MM.1S (cell line): ENCODE measurements around the gene TIMM23B.
"Not testable (repeated sequence)": the region's sequence is repeated elsewhere in the genome, so short reads cannot be mapped to it uniquely, and the experiment has no call there.

Experiments
- DNase-seq: peaks from one replicate; pipeline ENCODE4 v3.0.0-alpha.2; 2015
- H2AFZ ChIP-seq: fragments of 300-600 bp; sonication (generic); 2 replicates; pipeline ENCODE4 v1.6.0; 2016; ENCODE audit warnings: antibody characterized with exemption, low read length
- H3F3A ChIP-seq: fragments of 300-600 bp; sonication (generic); 2 replicates; pipeline ENCODE4 v1.6.1; 2016; ENCODE audit warnings: mild to moderate bottlenecking, antibody characterized with exemption, low read length, moderate library complexity, mixed read lengths; ENCODE audit not compliant: insufficient read depth
- H3K27ac ChIP-seq: fragments of 300-600 bp; sonication (generic); 2 replicates; pipeline ENCODE4 v1.5.1; 2016; ENCODE audit warnings: mild to moderate bottlenecking, low read length
- H3K27me3 ChIP-seq: fragments of 300-600 bp; sonication (generic); replicated peaks from 2 replicates; pipeline ENCODE4 v1.6.0; 2016; ENCODE audit warnings: low read length; ENCODE audit not compliant: insufficient read depth
- H3K36me3 ChIP-seq: fragments of 300-600 bp; sonication (generic); replicated peaks from 2 replicates; pipeline ENCODE4 v1.6.1; 2016; ENCODE audit warnings: mild to moderate bottlenecking, low read length, mixed read lengths; ENCODE audit not compliant: insufficient read depth
- H3K4me1 ChIP-seq: fragments of 300-600 bp; sonication (generic); 2 replicates; pipeline ENCODE4 v1.6.1; 2016; ENCODE audit warnings: low read length, mixed read lengths
- H3K4me2 ChIP-seq: fragments of 300-600 bp; sonication (generic); 2 replicates; pipeline ENCODE4 v1.6.0; 2016; ENCODE audit warnings: low read depth, low read length
- H3K4me3 ChIP-seq: fragments of 300-600 bp; sonication (generic); 2 replicates; pipeline ENCODE4 v1.5.1; 2016; ENCODE audit warnings: low read length, mixed read lengths
- H3K79me2 ChIP-seq: fragments of 300-600 bp; sonication (generic); 2 replicates; pipeline ENCODE4 v1.6.1; 2016; ENCODE audit warnings: mixed run types, low read length, mixed read lengths
- H3K9ac ChIP-seq: fragments of 300-600 bp; sonication (generic); 2 replicates; pipeline ENCODE4 v1.6.1; 2016; ENCODE audit warnings: low read length, mixed read lengths
- H3K9me2 ChIP-seq: fragments of 300-600 bp; sonication (generic); replicated peaks from 2 replicates; pipeline ENCODE4 v1.6.1; 2016; ENCODE audit warnings: mild to moderate bottlenecking, low read length, mixed read lengths; ENCODE audit not compliant: insufficient read depth
- H3K9me3 ChIP-seq: fragments of 300-600 bp; sonication (generic); replicated peaks from 2 replicates; pipeline ENCODE4 v1.6.1; 2016; ENCODE audit warnings: mild to moderate bottlenecking, low read length, mixed read lengths; ENCODE audit not compliant: insufficient read depth
- H4K20me1 ChIP-seq: fragments of 300-600 bp; sonication (generic); 2 replicates; pipeline ENCODE4 v1.6.1; 2016; ENCODE audit warnings: mild to moderate bottlenecking, low read length, moderate library complexity, mixed read lengths; ENCODE audit not compliant: insufficient read depth

TIMM23B gene

GRCh38 chr10:49917927-49918326 is 23.9 kb upstream of the TIMM23B start:
- not testable (repeated sequence) for H3F3A ChIP-seq, H3K27ac ChIP-seq, H3K4me2 ChIP-seq, DNase-seq, H3K9me3 ChIP-seq, H4K20me1 ChIP-seq, H3K27me3 ChIP-seq, H2AFZ ChIP-seq, H3K79me2 ChIP-seq, H3K4me3 ChIP-seq, H3K9ac ChIP-seq, H3K9me2 ChIP-seq, H3K36me3 ChIP-seq, H3K4me1 ChIP-seq

GRCh38 chr10:49922041-49922440 is 19.8 kb upstream of the TIMM23B start:
- H3K4me1 ChIP-seq, H3K79me2 ChIP-seq, H3K4me3 ChIP-seq, H3K9me2 ChIP-seq, H3K9me3 ChIP-seq, H3F3A ChIP-seq, H3K27me3 ChIP-seq, DNase-seq, H3K36me3 ChIP-seq, H3K27ac ChIP-seq, H4K20me1 ChIP-seq, H3K9ac ChIP-seq, H3K4me2 ChIP-seq, H2AFZ ChIP-seq: not testable (repeated sequence)

- H3K9ac ChIP-seq, H3K9me3 ChIP-seq, H3K27me3 ChIP-seq, H3F3A ChIP-seq, H3K9me2 ChIP-seq, H3K36me3 ChIP-seq, H3K27ac ChIP-seq, H3K79me2 ChIP-seq, DNase-seq, H4K20me1 ChIP-seq, H3K4me2 ChIP-seq, H2AFZ ChIP-seq, H3K4me1 ChIP-seq, H3K4me3 ChIP-seq: not testable (repeated sequence)
Measured at GRCh38 chr10:49923572-49923971, 18.3 kb upstream of the TIMM23B start.

GRCh38 chr10:49931276-49931675 is 10.6 kb upstream of the TIMM23B start:
- H3K9me2 ChIP-seq, H3K27ac ChIP-seq, H3F3A ChIP-seq, H3K4me3 ChIP-seq, H3K36me3 ChIP-seq, H3K9me3 ChIP-seq, H2AFZ ChIP-seq, H3K79me2 ChIP-seq, H3K9ac ChIP-seq, DNase-seq, H4K20me1 ChIP-seq, H3K27me3 ChIP-seq, H3K4me1 ChIP-seq, H3K4me2 ChIP-seq: not testable (repeated sequence)

- not testable (repeated sequence) for H3F3A ChIP-seq, H3K9me2 ChIP-seq, H4K20me1 ChIP-seq, H3K9me3 ChIP-seq, H3K4me3 ChIP-seq, H3K79me2 ChIP-seq, H3K9ac ChIP-seq, H3K4me1 ChIP-seq, H3K27me3 ChIP-seq, H3K27ac ChIP-seq, H3K4me2 ChIP-seq, H3K36me3 ChIP-seq, H2AFZ ChIP-seq, DNase-seq
Measured at GRCh38 chr10:49931959-49932728, 9.7 kb upstream of the TIMM23B start.

GRCh38 chr10:49942339-49942705 is 469 bp downstream of the TIMM23B start:
- not testable (repeated sequence) for H3K9me2 ChIP-seq, H3K4me1 ChIP-seq, DNase-seq, H4K20me1 ChIP-seq, H3K9me3 ChIP-seq, H3F3A ChIP-seq, H3K27me3 ChIP-seq, H3K36me3 ChIP-seq
- peaks cover 54% of the 10 kb centered on the region for H3K79me2 ChIP-seq
- 0 out of 2 replicates have a peak overlapping the region, but pooled peaks have one; percentile 31 for H2AFZ ChIP-seq
- peak overlapping the region; percentile 85 for H3K9ac ChIP-seq
- peak overlapping the region; percentile 68 for H3K4me3 ChIP-seq
- H3K27ac ChIP-seq = peak overlapping the region; percentile 52; the same call in 1 of the 2 replicates
- H3K4me2 ChIP-seq = peak overlapping the region; percentile 48

GRCh38 chr10:49943607-49944006 is 1.8 kb downstream of the TIMM23B start:
- H3K9me3 ChIP-seq, H2AFZ ChIP-seq, H4K20me1 ChIP-seq, H3K9me2 ChIP-seq, H3K27ac ChIP-seq, H3F3A ChIP-seq, H3K4me3 ChIP-seq, DNase-seq, H3K36me3 ChIP-seq, H3K4me1 ChIP-seq, H3K27me3 ChIP-seq, H3K9ac ChIP-seq: not testable (repeated sequence)
- peak overlapping the region; percentile 15; the same call in 1 of the 2 replicates for H3K4me2 ChIP-seq
- H3K79me2 ChIP-seq = peaks cover 51% of the 10 kb centered on the region

GRCh38 chr10:49948142-49948541 is 6.3 kb downstream of the TIMM23B start:
- H3K36me3 ChIP-seq, H3K9me3 ChIP-seq, H3F3A ChIP-seq, H3K4me3 ChIP-seq, H3K27me3 ChIP-seq, H4K20me1 ChIP-seq, H3K9ac ChIP-seq, H3K9me2 ChIP-seq, H2AFZ ChIP-seq, H3K4me2 ChIP-seq, DNase-seq, H3K4me1 ChIP-seq: not testable (repeated sequence)
- Histone ChIP-seq H3K79me2 (peaks cover 44% of the 10 kb centered on the region), H3K27ac (peak overlapping the region; percentile 55; the same call in 1 of the 2 replicates)
